Activated CD4-positive, CD25-positive, alpha-beta regulatory T cell (primary cell): ENCODE measurements around the gene PSG11.
"Not testable (repeated sequence)": the region's sequence is repeated elsewhere in the genome, so short reads cannot be mapped to it uniquely, and the experiment has no call there.

ENCODE experiments used
- DNase-seq, 4 experiments: peaks; one replicate each; lab custom pipeline; 2025; lab: John Stamatoyannopoulos, UW

PSG11 gene

GRCh38 chr19:43026369-43026768, at the start of gene PSG11:
PSG11 (minus strand) TSS chr19:43026469; CDS start chr19:43026372, 97 bp downstream.
- DNase-seq, result not testable (repeated sequence)

GRCh38 chr19:43062418-43062817, 36.1 kb upstream of the PSG11 start:
- DNase-seq, result not testable (repeated sequence)

- not testable (repeated sequence) for DNase-seq
Observed at GRCh38 chr19:43061326-43061725, 35.1 kb upstream of the PSG11 start.

GRCh38 chr19:43060254-43060653, 34.0 kb upstream of the PSG11 start:
- not testable (repeated sequence) for DNase-seq

GRCh38 chr19:43059482-43059881, 33.2 kb upstream of the PSG11 start:
- not testable (repeated sequence) for DNase-seq

- not testable (repeated sequence) for DNase-seq
Observed at GRCh38 chr19:43058440-43058839, 32.2 kb upstream of the PSG11 start.

DNA sequence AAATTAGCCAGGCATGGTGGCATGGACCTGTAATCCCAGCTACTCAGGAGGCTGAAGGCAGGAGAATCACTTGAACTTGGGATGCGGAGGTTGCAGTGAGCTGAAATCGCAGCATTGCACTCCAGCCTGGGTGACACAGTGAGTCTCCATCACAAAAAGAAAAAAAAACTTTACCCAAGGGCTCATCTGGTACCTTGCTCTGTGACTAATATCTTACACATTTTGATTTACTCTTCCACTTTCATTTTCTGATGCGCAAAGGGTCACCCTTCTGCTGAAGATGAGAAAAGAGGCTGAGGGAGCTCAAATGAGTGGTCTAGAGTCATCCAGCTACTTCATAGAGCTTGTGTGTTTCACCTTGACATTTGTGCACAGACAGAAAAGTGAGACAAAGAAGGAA, 21.7 kb upstream of the PSG11 start:
- not testable (repeated sequence) for DNase-seq

- DNase-seq, result not testable (repeated sequence)
Observed at GRCh38 chr19:43046578-43046977, 20.3 kb upstream of the PSG11 start.

GRCh38 chr19:43043492-43044180, 17.4 kb upstream of the PSG11 start:
- not testable (repeated sequence) for DNase-seq

DNA sequence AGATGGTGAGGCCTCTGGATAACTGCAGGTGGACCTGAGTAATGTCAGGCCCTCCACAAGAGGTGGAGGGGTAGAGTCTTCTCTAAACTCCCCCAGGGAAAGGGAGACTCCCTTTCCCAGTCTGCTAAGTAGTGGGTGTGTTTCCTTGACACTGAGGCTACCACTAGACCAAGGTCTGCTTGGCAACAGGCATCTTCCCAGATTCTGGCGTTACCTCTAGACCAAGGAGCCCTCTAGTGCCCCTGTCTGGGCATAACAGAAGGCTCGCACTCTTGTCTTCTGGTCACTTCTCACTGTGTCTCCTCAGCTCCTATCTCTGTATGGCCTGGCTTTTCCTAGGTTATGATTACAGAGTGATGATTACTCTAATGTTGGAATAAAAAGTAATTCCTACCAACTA, 5.4 kb upstream of the PSG11 start:
- DNase-seq, result not testable (repeated sequence)

GRCh38 chr19:43028866-43029265, 2.6 kb upstream of the PSG11 start:
- DNase-seq, result no peak

DNA sequence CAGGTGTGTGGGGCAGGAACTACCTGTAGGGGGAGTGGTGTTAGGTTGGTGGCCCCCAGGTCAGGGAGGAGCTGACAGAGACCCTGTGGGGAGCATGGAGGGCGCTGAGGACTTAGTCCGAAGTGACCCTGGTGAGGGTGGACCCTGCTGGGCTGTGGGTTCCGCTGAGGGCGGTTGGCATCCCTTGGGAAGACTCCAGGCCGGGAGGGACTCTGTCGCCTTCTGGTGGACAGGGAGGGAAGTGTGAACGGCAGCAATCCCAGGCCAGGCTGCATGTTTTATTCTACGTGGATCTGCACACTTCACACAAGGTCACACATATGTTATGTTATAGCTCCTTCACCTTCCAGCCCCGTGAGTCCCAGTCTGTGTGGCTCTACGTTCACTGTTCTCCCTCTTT, 1.7 kb upstream of the PSG11 start:
- not testable (repeated sequence) for DNase-seq

DNA sequence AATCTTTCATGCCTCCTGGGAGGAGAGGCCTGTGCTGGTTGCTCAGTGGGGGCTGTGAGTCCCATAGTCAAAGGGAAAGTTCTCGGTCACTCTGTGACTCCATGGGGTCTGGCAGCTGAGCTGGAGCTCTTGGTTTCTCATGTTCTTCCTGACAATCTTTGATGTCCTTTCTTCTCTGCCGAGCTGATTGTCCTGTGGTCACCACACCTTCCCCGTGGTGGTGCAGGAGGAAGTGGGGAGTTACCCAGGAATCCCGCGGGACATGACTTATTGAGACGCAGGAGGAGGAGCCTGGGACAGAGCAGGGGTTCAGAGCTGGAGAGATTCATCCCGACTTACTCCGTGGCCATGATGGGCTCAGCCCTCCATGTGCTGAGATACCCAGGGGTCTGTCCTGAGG, 792 bp upstream of the PSG11 start:
- DNase-seq, result not testable (repeated sequence)

DNA sequence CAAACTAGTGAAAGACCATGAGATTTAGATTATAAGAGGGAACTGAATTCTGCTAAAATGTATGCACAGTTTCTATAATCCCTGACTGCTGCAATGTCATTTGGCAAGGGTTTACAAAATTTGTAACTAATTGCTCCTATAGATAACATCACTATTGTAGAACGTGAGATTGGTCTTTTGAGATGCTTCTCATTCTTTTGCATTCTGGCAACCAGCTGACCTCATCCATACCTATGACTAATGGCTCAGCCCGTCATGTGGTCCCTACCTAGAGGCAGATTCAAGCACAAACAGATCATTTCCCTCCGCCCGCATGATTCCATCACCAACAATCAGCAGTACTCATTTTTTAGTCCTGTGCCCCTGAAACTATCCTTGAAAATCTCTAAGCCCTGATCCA, 4.2 kb downstream of the PSG11 start:
- not testable (repeated sequence) for DNase-seq

- DNase-seq, result not testable (repeated sequence)
Observed at GRCh38 chr19:43021629-43022028, 4.6 kb downstream of the PSG11 start.

- not testable (repeated sequence) for DNase-seq
Observed at GRCh38 chr19:43019588-43019987, 6.7 kb downstream of the PSG11 start.

DNA sequence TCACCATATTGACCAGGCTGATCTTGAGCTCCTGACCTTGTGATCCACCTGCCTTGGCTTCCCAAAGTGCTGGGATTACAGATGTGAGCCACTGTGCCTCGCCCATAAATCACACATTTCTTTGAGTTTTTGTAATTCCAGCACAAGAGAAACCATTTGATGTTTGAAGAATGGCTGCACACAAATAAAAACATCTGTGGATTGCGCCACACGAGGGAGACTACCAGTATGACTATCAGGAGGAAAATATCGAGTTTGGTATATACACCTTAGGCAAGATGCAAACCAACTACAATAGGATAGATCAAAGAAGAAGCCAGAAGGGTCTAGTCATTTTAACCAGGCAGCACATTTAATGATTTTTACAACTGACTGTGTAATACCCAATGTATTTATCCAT, 20.4 kb downstream of the PSG11 start:
- not testable (repeated sequence) for DNase-seq

GRCh38 chr19:43004846-43005245, 21.4 kb downstream of the PSG11 start:
- not testable (repeated sequence) for DNase-seq

- not testable (repeated sequence) for DNase-seq
Observed at GRCh38 chr19:43003634-43004033, 22.6 kb downstream of the PSG11 start.

- DNase-seq, result not testable (repeated sequence)
Observed at GRCh38 chr19:43002948-43003347, 23.3 kb downstream of the PSG11 start.

DNA sequence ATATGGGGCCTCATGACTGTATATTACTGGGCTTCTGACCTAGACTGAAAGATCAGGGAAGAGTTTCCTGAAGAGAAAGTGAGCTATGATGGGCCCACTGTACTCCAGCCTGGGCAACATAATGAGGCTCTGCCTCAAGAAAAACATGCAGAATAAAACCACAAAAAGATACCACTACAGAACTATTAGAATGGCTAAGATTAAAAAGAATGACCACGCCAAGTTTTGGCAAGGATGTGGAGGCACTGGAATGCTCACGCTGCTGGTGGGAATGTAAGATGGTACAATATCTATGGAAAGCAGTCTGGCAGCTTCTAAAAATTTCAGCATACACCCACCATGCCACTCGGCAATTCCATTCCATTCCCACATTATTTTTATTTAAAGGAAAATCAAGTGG, 30.1 kb downstream of the PSG11 start:
- DNase-seq, result not testable (repeated sequence)

GRCh38 chr19:42992029-42992604, 34.2 kb downstream of the PSG11 start:
- DNase-seq, result not testable (repeated sequence)

DNA sequence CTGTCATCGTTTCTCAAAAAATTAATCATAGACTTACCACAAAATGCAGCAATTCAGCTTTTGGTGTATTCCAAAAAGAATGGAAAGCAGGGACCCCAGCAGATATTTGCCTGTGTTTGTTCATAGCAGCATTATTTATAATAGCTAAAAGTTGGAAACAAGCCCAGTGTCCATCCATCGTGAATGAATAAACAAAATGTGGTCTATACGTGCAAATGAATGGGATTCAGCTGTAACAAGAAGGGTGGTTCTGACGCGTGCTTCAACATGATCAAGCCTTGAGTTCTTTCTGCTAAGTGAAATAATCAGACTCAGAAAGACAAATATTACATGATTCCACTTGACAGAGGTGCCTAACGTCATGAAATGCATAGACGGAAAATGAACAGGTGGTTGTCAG, 36.4 kb downstream of the PSG11 start:
- DNase-seq, result no peak

- not testable (repeated sequence) for DNase-seq
Observed at GRCh38 chr19:42989186-42989585, 37.1 kb downstream of the PSG11 start.
